Endometrial microvascular endothelial cells (primary cell): ENCODE results near the gene SPRR4. TPM values are rescaled to one million over a fixed set of nuclear protein-coding genes. Genes with fewer than 3 reads are reported as not detected.

Source experiments
- in situ Hi-C: cut with HindIII; loops from 2 replicates; pipeline ENCODE4 v1.10.0; 2017; ENCODE audit warnings: low sequenced_read_pairs, low pct_unique_long_range_greater_than_20kb; ENCODE audit errors: inconsistent ontology term
- total RNA-seq: library from RNA; depleted of rRNA; stranded (reverse); fragments of >200 nt; gene quantifications from one replicate; pipeline ENCODE4 v1.2.3, GENCODE V29; 2015; ENCODE audit errors: inconsistent ontology term

The SPRR4 gene
- total RNA-seq, 1 donor from 2014 or later = not detected

GRCh38 chr1:152962876-152963415 lies 7.5 kb upstream of the SPRR4 start:
- in situ Hi-C loops = no loop called here

- in situ Hi-C loops = no loop called here
These were observed 5.9 kb upstream of the SPRR4 start for GRCh38 chr1:152964536-152964935.

DNA sequence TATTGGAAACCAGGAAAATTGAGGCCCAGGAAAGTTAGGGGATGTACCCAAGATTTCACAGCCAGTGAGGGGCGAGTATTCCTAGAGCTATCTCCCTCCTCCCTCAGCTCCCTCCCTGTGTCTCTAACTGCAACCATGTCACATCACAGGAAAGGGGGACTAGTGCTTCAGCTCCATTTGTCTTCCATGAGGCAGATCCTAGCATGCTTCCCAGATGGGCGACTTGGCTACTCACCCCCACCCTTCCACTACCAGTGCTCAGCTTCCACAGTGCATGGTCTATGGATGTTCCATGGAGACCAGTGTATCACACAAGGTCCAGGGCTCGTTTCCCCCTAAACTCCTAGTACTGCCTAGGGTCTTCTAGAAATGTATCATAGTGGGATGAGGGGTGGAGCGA lies 4.6 kb upstream of the SPRR4 start:
- in situ Hi-C loops = no loop called here

- in situ Hi-C loops = no loop called here
These were observed 3.2 kb upstream of the SPRR4 start for GRCh38 chr1:152967201-152967600.

GRCh38 chr1:152968248-152968647 lies 2.2 kb upstream of the SPRR4 start:
- in situ Hi-C loops = no loop called here

GRCh38 chr1:152969036-152969435 lies 1.4 kb upstream of the SPRR4 start:
- in situ Hi-C loops = no loop called here

GRCh38 chr1:152972196-152972886 lies 1.9 kb downstream of the SPRR4 start:
- in situ Hi-C loops = no loop called here

- in situ Hi-C loops = no loop called here
These were observed 6.2 kb downstream of the SPRR4 start for GRCh38 chr1:152976688-152977087.

- in situ Hi-C loops = no loop called here
These were observed 7.2 kb downstream of the SPRR4 start for GRCh38 chr1:152977614-152978013.

GRCh38 chr1:152980676-152981075 lies 10.2 kb downstream of the SPRR4 start:
- in situ Hi-C loops = no loop called here

DNA sequence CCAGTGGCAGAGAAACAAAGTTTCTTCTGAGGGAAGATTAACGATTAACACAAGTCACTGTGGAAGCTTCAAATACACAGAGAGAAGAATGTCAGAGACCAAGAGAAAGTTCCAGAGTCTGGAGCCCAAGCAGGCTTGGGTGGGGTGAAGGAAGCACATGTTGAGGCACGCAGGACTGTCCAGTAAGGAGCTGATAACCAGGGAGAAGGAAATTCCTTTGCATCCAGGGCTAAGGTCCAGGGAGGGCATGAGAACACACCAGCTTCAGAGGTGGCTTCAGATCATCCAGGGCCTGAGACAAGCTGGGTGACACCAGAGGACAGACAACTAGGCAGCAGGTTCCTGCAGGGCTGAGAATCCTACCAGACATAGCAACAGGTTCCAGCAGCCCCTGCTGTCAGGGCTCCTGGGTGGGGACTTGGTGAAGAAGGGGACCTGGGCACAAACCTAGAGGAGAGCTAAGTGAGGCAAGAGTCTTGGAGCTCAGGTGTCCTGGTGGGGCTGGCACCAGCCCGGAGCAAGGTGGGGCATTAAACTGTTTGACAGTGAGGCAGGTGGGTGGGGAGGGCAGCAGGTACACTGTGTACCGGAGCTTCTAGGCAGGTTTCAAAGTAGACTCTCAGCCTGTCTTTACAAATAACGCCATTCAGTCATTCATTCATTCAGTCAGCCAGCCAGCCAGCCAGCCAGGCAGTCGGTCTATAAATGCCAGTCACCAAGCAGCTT lies 10.9 kb downstream of the SPRR4 start:
- in situ Hi-C loops = no loop called here

- in situ Hi-C loops = no loop called here
These were observed 11.6 kb downstream of the SPRR4 start for GRCh38 chr1:152982076-152982475.

GRCh38 chr1:152983234-152983633 lies 12.8 kb downstream of the SPRR4 start:
- in situ Hi-C loops = no loop called here

DNA sequence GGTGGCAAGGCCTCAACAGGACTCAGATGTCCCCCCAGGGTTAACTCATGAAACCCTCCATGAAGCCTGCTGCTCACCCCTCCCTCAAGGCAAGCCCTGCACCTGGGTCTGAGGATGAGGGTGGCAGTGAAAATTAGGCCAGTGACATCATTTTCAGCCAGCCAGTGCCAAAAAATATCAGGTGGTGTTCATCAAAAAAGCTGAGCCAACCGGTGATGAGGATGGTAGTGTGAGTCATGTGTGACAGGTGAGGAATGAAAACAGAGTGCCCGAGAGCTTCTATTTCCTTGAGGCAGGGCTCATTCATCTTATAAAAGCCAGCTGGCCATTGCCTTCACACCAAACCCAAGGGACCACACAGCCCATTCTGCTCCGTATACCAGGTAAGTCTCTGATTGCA lies 13.3 kb downstream of the SPRR4 start, which contains the start of gene SPRR1A:
Gene SPRR1A, plus strand, starts transcription at position 339 of the 400 bp plus-strand sequence. CDS start 1,150 bp downstream, outside the sequence.
- in situ Hi-C loops = no loop called here

- in situ Hi-C loops = no loop called here
These were observed 16.1 kb downstream of the SPRR4 start for GRCh38 chr1:152986578-152986977.

DNA sequence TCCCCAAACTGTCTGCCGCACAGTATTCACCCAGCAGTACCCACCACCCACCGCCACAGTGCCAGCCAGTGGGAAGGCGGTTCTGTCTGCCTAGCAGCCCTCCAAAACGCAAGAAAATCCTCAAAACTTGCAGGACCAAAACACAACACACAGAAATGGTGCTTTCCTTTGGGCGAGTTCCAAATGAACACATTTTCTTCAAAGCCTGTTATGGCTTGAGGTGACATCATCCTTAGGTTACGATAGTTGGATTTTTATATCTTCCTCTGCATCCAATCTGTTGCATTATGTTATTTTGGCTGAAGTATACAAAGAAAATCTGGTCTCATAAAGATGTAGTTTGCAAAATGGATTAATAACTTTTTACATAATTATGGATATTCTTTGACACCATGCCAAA lies 22.7 kb downstream of the SPRR4 start:
- in situ Hi-C loops = no loop called here

DNA sequence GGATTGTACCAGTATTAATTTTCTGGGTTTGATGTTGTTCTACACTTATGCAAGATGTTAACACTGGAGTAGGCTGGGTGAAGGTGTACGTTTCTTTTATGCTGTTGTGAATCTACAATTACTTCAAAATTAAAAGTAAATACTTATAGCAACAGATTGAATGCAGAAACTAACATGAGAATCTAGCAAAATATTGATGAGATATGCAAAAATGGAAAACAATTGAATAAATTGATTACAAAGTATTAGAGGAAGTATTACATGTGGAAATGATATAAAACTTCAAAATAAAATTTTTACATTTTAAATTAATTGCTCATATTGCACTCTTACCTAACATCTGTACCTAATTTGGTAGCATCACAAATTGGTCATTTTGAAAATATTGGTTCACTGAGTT lies 25.4 kb downstream of the SPRR4 start:
- in situ Hi-C loops = no loop called here

DNA sequence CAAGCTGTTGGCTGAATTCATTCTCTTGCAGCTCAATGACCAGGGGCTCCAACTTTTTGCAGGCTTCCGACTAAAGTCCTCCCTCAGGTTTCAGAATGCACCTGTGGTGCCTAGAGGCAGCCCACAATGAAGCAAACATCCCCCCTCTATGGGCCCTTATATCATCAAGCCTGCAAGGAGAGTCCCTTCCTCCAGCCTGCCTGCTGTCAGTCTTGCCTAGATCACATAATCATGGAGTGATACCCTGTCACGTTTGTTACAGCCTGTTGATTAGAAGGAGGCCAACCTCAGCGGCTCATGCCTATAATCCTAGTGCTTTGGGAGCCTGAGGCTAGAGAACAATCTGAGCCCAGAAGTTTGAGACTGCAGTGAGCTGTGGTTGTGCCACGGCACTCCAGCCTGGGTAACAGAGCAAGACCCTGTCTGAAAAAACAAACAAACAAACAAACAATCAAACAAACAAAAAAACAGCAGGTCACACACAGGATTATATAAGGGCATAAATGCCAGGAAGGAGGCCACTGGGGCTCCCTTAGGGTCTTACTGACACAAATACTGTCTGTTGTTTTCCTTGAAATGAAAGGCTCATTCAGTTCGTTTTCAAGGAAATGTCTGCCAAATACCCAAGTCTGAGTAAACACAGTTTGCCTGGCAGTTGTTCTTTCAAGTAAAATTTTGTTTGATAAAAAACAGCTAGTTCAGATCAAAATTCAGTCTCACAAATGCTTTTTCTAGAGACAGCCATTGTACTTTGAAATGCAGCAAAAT lies 26.4 kb downstream of the SPRR4 start:
- in situ Hi-C loops = no loop called here

GRCh38 chr1:152997901-152998300 lies 27.5 kb downstream of the SPRR4 start:
- in situ Hi-C loops = no loop called here
